Endothelial cell of umbilical vein (primary cell): ENCODE results near the gene TREML1. TPM values are rescaled to one million over a fixed set of nuclear protein-coding genes. Genes with fewer than 3 reads are reported as not detected.

ENCODE experiments used
- BruUV-seq: library from RNA; stranded (reverse); fragments of 400-500 nt; replicated peaks from 2 replicates; lab custom pipeline; 2021; lab: Mats Ljungman, UMichigan
- CTCF ChIA-PET: fragments of 300-600, 350-600 bp; sonication (Branson Sonifier 250); formaldehyde crosslinking; loops from one replicate; lab custom pipeline; 2021; ENCODE audit warnings: antibody characterized with exemption, inconsistent platforms; lab: Charles Lee
- POLR2A ChIA-PET: fragments of 300-600, 350-600 bp; sonication (Branson Sonifier 250); formaldehyde crosslinking; loops from one replicate; lab custom pipeline; 2021; ENCODE audit warnings: antibody characterized with exemption, inconsistent platforms; lab: Charles Lee
- DNase-seq: peaks from one replicate; pipeline ENCODE4 v3.0.0-alpha.2; 2011; ENCODE audit warnings: low read depth, low spot score
- FAIRE-seq: peaks from 2 replicates; lab custom pipeline; 2011; peaks lifted over from hg19 to GRCh38; lab: Jason Lieb, UNC
- H2AFZ ChIP-seq: 2 replicates; pipeline ENCODE4 v1.6.0; 2012; ENCODE audit warnings: low read depth, low read length, control low read depth, inconsistent platforms
- H3K27ac ChIP-seq: 2 replicates; pipeline ENCODE4 v1.5.1; 2011; ENCODE audit warnings: low read depth, mild to moderate bottlenecking, control low read depth, low read length, moderate library complexity; ENCODE audit not compliant: insufficient read depth
- H3K27me3 ChIP-seq, 2 experiments: 2 replicates each; pipeline versions ENCODE4 v1.6.0 to v1.6.1; 2011; ENCODE audit warnings: low read length in 2 of 2, mixed read lengths in 1 of 2; ENCODE audit not compliant: control insufficient read depth in 2 of 2, insufficient read depth in 2 of 2
- H3K36me3 ChIP-seq, 2 experiments: 2 replicates in 1 of 2; 3 replicates in 1 of 2; pipeline ENCODE4 v1.5.1; 2011; ENCODE audit warnings: low read length in 2 of 2, mild to moderate bottlenecking in 1 of 2, moderate library complexity in 1 of 2; ENCODE audit not compliant: control insufficient read depth in 2 of 2, insufficient read depth in 2 of 2; ENCODE audit errors: extremely low read depth in 1 of 2
- H3K4me1 ChIP-seq: 3 replicates; pipeline ENCODE4 v1.5.1; 2011; ENCODE audit warnings: mild to moderate bottlenecking, low read length; ENCODE audit not compliant: control insufficient read depth, insufficient read depth; ENCODE audit errors: extremely low read depth
- H3K4me2 ChIP-seq: 2 replicates; pipeline ENCODE4 v1.6.1; 2011; ENCODE audit warnings: low read length, control low read depth, mixed read lengths; ENCODE audit not compliant: insufficient read depth
- H3K4me3 ChIP-seq, 3 experiments: fragments of 200-600 bp in 1 of 3; sonication (generic), shearing (Covaris generic) in 1 of 3; replicated peaks in 1 of 3; 2 replicates each; pipeline ENCODE4 v1.5.1; 2011 to 2016; ENCODE audit warnings: control low read depth in 3 of 3, low read length in 3 of 3, mild to moderate bottlenecking in 2 of 3, inconsistent platforms in 1 of 3, low read depth in 1 of 3, moderate library complexity in 1 of 3; ENCODE audit not compliant: insufficient read depth in 1 of 3
- H3K79me2 ChIP-seq: 2 replicates; pipeline ENCODE4 v1.6.0; 2012; ENCODE audit warnings: low read length, inconsistent platforms; ENCODE audit not compliant: control insufficient read depth, insufficient read depth
- H3K9ac ChIP-seq: replicated peaks from 2 replicates; pipeline ENCODE3; 2011; ENCODE audit warnings: low read length, control low read depth; ENCODE audit not compliant: insufficient read depth; ENCODE audit errors: extremely low read depth
- H3K9me1 ChIP-seq: replicated peaks from 3 replicates; pipeline ENCODE4 v1.6.0; 2011; ENCODE audit warnings: mild to moderate bottlenecking, low read length; ENCODE audit not compliant: control insufficient read depth, insufficient read depth; ENCODE audit errors: extremely low read depth
- H3K9me3 ChIP-seq: replicated peaks from 2 replicates; pipeline ENCODE4 v1.5.1; 2012; ENCODE audit warnings: low read length, inconsistent platforms; ENCODE audit not compliant: control insufficient read depth, insufficient read depth
- H4K20me1 ChIP-seq: replicated peaks from 2 replicates; pipeline ENCODE3; 2011; ENCODE audit warnings: mild to moderate bottlenecking, low read length; ENCODE audit not compliant: control insufficient read depth, insufficient read depth; ENCODE audit errors: extremely low read depth
- EZH2 ChIP-seq: IDR thresholded peaks from 2 replicates; pipeline ENCODE4 v1.6.1; 2012; ENCODE audit warnings: borderline replicate concordance, low read depth, mild to moderate bottlenecking, moderate library complexity, low read length, inconsistent platforms; ENCODE audit not compliant: severe bottlenecking
- FOS ChIP-seq: IDR thresholded peaks from 2 replicates; pipeline ENCODE4 v1.6.1; 2011; ENCODE audit warnings: mild to moderate bottlenecking, low read length, moderate library complexity, borderline replicate concordance; ENCODE audit not compliant: insufficient read depth
- GATA2 ChIP-seq: IDR thresholded peaks from 2 replicates; pipeline ENCODE4 v1.7.0; 2011; ENCODE audit warnings: low read depth, mild to moderate bottlenecking, moderate library complexity, mixed read lengths, low read length; ENCODE audit not compliant: insufficient read length, insufficient read depth
- JUN ChIP-seq: IDR thresholded peaks from 2 replicates; pipeline ENCODE4 v1.6.1; 2011; ENCODE audit warnings: borderline replicate concordance, low read depth; ENCODE audit not compliant: insufficient read length, insufficient read depth
- MAX ChIP-seq: IDR thresholded peaks from 2 replicates; pipeline ENCODE4 v1.6.1; 2011; ENCODE audit not compliant: insufficient read depth, insufficient read length
- MYC ChIP-seq: IDR thresholded peaks from one replicate; pipeline ENCODE4 v1.6.1; 2011; ENCODE audit warnings: mild to moderate bottlenecking, low read depth, low read length
- POLR2A ChIP-seq: IDR thresholded peaks from 2 replicates; pipeline ENCODE4 v1.6.1; 2012; ENCODE audit warnings: low read depth, mild to moderate bottlenecking, control low read depth, low read length
- POLR2AphosphoS5 ChIP-seq: IDR thresholded peaks from 2 replicates; pipeline ENCODE4 v1.6.1; 2012; ENCODE audit warnings: low read depth, mild to moderate bottlenecking, control low read depth, low read length, moderate library complexity; ENCODE audit not compliant: insufficient read depth
- dilution Hi-C: fragments of 300-500 bp; cut with MboI; formaldehyde crosslinking; loops from one replicate; pipeline ENCODE4 v1.15.0; 2019; ENCODE audit warnings: low sequenced_read_pairs; ENCODE audit not compliant: extremely low pct_ligation_motif_present
- intact Hi-C: fragments of 100-400 bp; cut with micrococcal nuclease; formaldehyde crosslinking; loops from one replicate; pipeline ENCODE4 v1.10.0; 2022
- polyA plus RNA-seq, 4 experiments: library from polyadenylated mRNA; depleted of rRNA in 3 of 4; stranded (reverse) in 3 of 4; unstranded in 1 of 4; fragments of >200 nt; gene quantifications; 2 replicates each; pipeline versions ENCODE4 v1.2.1 to v1.2.3, GENCODE V29; 2011 to 2012; ENCODE audit warnings: missing spikeins in 1 of 4
- total RNA-seq: library from RNA; stranded (reverse); gene quantifications from 2 replicates; pipeline ENCODE4 v1.2.3, GENCODE V29; 2021
- TF ChIP-seq, protein P1 (sequence below), 2 donors: IDR thresholded peaks; 1 replicate in 1 of 2; 2 replicates in 1 of 2; pipeline ENCODE4 v1.5.1; 2011; ENCODE audit warnings: low read length in 2 of 2, mild to moderate bottlenecking in 2 of 2, moderate library complexity in 2 of 2, control low read depth in 1 of 2, inconsistent platforms in 1 of 2, low read depth in 1 of 2; ENCODE audit not compliant: insufficient read depth in 1 of 2; ENCODE audit errors: extremely low read depth in 1 of 2

TREML1 gene
- total and polyA plus RNA-seq, 2 donors (not counting 3 experiments of a cell fraction or from before 2014, with no cell fraction given): not detected

- Histone ChIP-seq H4K20me1 (no peaks in the 10 kb centered on the region), H3K9me3 (no peaks in the 10 kb centered on the region), H3K9ac (no peak overlapping the region), H3K4me1 (peaks cover under 1% of the 10 kb centered on the region), H3K9me1 (no peaks in the 10 kb centered on the region), H3K36me3 (peaks cover 3% of the 10 kb centered on the region in 2 experiments), H3K4me2 (no peak overlapping the region), H2AFZ (no peak overlapping the region), H3K4me3 (no peak overlapping the region), H3K79me2 (no peaks in the 10 kb centered on the region), H3K27ac (no peak overlapping the region), H3K27me3 (no peaks in the 10 kb centered on the region)
- TF ChIP-seq MYC: no peak
- no peak for TF ChIP-seq POLR2AphosphoS5
- no peak for TF ChIP-seq EZH2
- no peak for TF ChIP-seq POLR2A
- no peak for TF ChIP-seq GATA2
- TF ChIP-seq, protein P1, sequence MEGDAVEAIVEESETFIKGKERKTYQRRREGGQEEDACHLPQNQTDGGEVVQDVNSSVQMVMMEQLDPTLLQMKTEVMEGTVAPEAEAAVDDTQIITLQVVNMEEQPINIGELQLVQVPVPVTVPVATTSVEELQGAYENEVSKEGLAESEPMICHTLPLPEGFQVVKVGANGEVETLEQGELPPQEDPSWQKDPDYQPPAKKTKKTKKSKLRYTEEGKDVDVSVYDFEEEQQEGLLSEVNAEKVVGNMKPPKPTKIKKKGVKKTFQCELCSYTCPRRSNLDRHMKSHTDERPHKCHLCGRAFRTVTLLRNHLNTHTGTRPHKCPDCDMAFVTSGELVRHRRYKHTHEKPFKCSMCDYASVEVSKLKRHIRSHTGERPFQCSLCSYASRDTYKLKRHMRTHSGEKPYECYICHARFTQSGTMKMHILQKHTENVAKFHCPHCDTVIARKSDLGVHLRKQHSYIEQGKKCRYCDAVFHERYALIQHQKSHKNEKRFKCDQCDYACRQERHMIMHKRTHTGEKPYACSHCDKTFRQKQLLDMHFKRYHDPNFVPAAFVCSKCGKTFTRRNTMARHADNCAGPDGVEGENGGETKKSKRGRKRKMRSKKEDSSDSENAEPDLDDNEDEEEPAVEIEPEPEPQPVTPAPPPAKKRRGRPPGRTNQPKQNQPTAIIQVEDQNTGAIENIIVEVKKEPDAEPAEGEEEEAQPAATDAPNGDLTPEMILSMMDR (IDR thresholded peaks at IDR 0.05; ENCODE audit: extremely low read depth in 1 of 2, insufficient read depth in 1 of 2, low read depth in 1 of 2, low read length in 2 of 2): no peak
- ChIA-PET CTCF (interaction anchor here (1.4 kb wide), 1 partner anchor 78 kb away, joined by 6 read pairs; no protein-coding TSS in a partner anchor), POLR2A (interaction anchor here (0.7 kb wide), 1 partner anchor 14 kb away, joined by 5 read pairs; no protein-coding TSS in a partner anchor)
- dilution Hi-C loops (no loop called here), intact Hi-C loops (no loop called here)
- FAIRE-seq (no peak), DNase-seq (no peak)
- no TSS peak for BruUV-seq
These were observed 50.3 kb downstream of the TREML1 start for GRCh38 chr6:41103847-41104246.

GRCh38 chr6:41100871-41101287 is 53.3 kb downstream of the TREML1 start:
- CTCF ChIA-PET: interaction anchor here (2.1 kb wide), 1 partner anchor 81 kb away, joined by 10 read pairs; no protein-coding TSS in a partner anchor
- no peak for FAIRE-seq
- intact Hi-C loops: no loop called here

More at GRCh38 chr6:41100871-41101287, 53.3 kb downstream of the TREML1 start:
- Histone ChIP-seq H3K9me1 (no peaks in the 10 kb centered on the region), H3K27me3 (no peaks in the 10 kb centered on the region), H3K27ac (no peak overlapping the region), H3K9me3 (no peaks in the 10 kb centered on the region), H3K36me3 (peaks cover 5 to 16% of the 10 kb centered on the region in 2 experiments), H3K9ac (no peak overlapping the region), H3K4me2 (no peak overlapping the region), H3K79me2 (no peaks in the 10 kb centered on the region), H2AFZ (no peak overlapping the region), H3K4me1 (peaks cover 29% of the 10 kb centered on the region), H3K4me3 (no peak overlapping the region), H4K20me1 (no peaks in the 10 kb centered on the region)
- TF ChIP-seq POLR2AphosphoS5 (no peak), JUN (no peak), MYC (no peak), FOS (no peak), POLR2A (no peak), GATA2 (no peak), MAX (no peak), EZH2 (no peak)
- TF ChIP-seq, protein P1 (IDR thresholded peaks at IDR 0.05; ENCODE audit: extremely low read depth in 1 of 2, insufficient read depth in 1 of 2, low read depth in 1 of 2, low read length in 2 of 2): no peak
- no peak for DNase-seq
- POLR2A ChIA-PET: no interaction called here
- BruUV-seq: no TSS peak
- dilution Hi-C loops: no loop called here
